SU-DHL-6 (cell line): ENCODE results near the gene KLRF1.

Experiments used
- CTCF ChIP-seq: fragments of 200-600 bp; sonication (generic); IDR thresholded peaks from one replicate; pipeline ENCODE4 v1.5.1; 2017; ENCODE audit warnings: antibody characterized with exemption, mild to moderate bottlenecking, low read length, moderate library complexity; ENCODE audit not compliant: insufficient read depth, poor library complexity, severe bottlenecking
- EZH2phosphoT487 ChIP-seq: fragments of 200-600 bp; sonication (generic), shearing (Covaris generic); conservative IDR thresholded peaks from 2 replicates; pipeline ENCODE4 v1.6.1; 2018; ENCODE audit warnings: mild to moderate bottlenecking, antibody characterized with exemption, low read length, moderate library complexity, mixed read lengths

- TF ChIP-seq CTCF (no peak), EZH2phosphoT487 (no peak)
Observed at GRCh38 chr12:9809338-9809737, 17.9 kb upstream of the KLRF1 start.
